Ascending aorta (tissue), 2 donors: ENCODE results near the gene TMEM174. TPM values are rescaled to one million over a fixed set of nuclear protein-coding genes. Genes with fewer than 3 reads are reported as not detected.

Experiments
- DNase-seq, 2 donors: peaks; one replicate each; pipeline ENCODE4 v3.0.0-alpha.2; 2019; ENCODE audit warnings: low spot score in 2 of 2
- H3K27ac ChIP-seq, 2 donors: fragments of 200-600 bp; sonication (generic); one replicate each; pipeline ENCODE4 v1.5.1; 2016 to 2017; ENCODE audit warnings: mild to moderate bottlenecking in 1 of 2
- H3K27me3 ChIP-seq: fragments of 200-600 bp; sonication (generic); one replicate; pipeline ENCODE4 v1.5.1; 2017
- H3K36me3 ChIP-seq, 2 donors: fragments of 200-600 bp; sonication (generic); one replicate each; pipeline ENCODE4 v1.5.1; 2016
- H3K4me1 ChIP-seq, 2 donors: fragments of 200-600 bp; sonication (generic); one replicate each; pipeline ENCODE4 v1.5.1; 2016 to 2017; ENCODE audit warnings: mild to moderate bottlenecking in 1 of 2
- H3K4me3 ChIP-seq, 2 donors: fragments of 200-600 bp; sonication (generic); one replicate each; pipeline ENCODE4 v1.5.1; 2016 to 2017; ENCODE audit warnings: mild to moderate bottlenecking in 1 of 2
- H3K9me3 ChIP-seq, 2 donors: fragments of 200-600 bp; sonication (generic); one replicate each; pipeline ENCODE4 v1.5.1; 2016
- CTCF ChIP-seq, 3 experiments: fragments of 200-600 bp in 2 of 3; fragments of 450-650 bp in 1 of 3; sonication (generic) in 2 of 3; IDR thresholded peaks; one replicate each; pipeline ENCODE4 v1.5.1; 2016 to 2019; ENCODE audit warnings: antibody characterized with exemption in 3 of 3, mild to moderate bottlenecking in 1 of 3, moderate library complexity in 1 of 3
- intact Hi-C: fragments of 100-400 bp; cut with DNase I; formaldehyde crosslinking; loops from one replicate; pipeline ENCODE4 v1.15.1; 2023
- total RNA-seq: library from RNA; depleted of rRNA; stranded (reverse); fragments of >200 nt; gene quantifications from one replicate; pipeline ENCODE4 v1.1.0, GENCODE V29; 2016

TMEM174 gene
- total RNA-seq, 1 donor from 2014 or later: not detected

- no peaks in the 10 kb centered on the region for H3K9me3 ChIP-seq
- H3K27me3 ChIP-seq: no peaks in the 10 kb centered on the region
- no peaks in the 10 kb centered on the region for H3K36me3 ChIP-seq
- intact Hi-C loops: no loop called here
- TF ChIP-seq CTCF (IDR thresholded peaks at IDR 0.05): no peak
- no peak for DNase-seq
- no peaks in the 10 kb centered on the region for H3K4me1 ChIP-seq
- no peak overlapping the region for H3K27ac ChIP-seq
- H3K4me3 ChIP-seq: no peak overlapping the region
Measured at GRCh38 chr5:73154208-73155006, 18.6 kb upstream of the TMEM174 start.

DNA sequence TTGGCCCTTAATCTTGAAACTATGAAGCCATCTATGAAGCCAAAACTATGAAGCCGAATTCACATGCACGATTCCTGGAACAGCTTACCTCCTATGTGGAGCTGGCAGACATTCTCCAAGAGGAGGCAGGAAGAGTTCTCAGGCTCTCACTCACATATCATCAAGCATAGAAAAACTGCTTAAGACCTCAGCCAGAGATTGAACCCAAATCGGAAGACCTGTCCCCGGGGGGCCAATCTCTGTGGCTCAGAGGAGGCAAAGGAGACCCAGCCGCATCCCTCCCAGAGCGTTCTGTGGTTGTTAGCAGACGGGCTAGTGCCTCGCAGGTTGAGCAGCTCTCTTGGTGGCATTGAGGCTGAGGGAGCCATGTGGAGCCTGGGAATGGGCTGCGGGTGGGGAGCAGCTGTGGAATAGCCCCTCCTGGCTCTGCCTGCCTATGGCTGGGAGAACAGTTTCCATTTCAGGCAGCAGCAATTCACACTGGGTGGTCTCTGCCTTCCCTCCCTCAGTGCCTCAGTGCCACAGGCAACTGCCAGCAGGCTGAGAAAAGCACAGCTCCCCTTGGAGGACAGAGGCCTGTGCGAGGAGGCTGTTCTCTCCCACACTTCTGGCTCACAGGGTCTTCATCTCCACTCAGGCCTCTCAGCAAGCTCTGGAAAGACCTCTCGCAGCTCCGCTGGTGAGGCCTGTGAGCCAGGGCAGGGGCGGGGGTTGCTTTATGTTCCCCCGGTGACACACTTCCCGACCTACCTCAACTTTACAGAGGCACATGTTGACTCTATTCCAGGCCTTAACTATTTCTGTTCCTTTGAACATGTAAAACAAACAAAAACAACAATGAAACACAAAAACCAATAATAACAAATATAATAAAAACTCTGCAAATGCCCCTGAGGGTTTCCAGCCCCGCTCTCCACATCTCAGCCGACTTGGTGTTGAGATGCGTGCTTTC lies 17.4 kb upstream of the TMEM174 start:
- H3K4me1 ChIP-seq: no peaks in the 10 kb centered on the region
- DNase-seq: no peak
- no peaks in the 10 kb centered on the region for H3K9me3 ChIP-seq
- no peak for TF ChIP-seq CTCF (IDR thresholded peaks at IDR 0.05)
- no peaks in the 10 kb centered on the region for H3K36me3 ChIP-seq
- intact Hi-C loops: no loop called here
- no peak overlapping the region for H3K4me3 ChIP-seq
- H3K27me3 ChIP-seq: no peaks in the 10 kb centered on the region
- no peak overlapping the region for H3K27ac ChIP-seq

DNA sequence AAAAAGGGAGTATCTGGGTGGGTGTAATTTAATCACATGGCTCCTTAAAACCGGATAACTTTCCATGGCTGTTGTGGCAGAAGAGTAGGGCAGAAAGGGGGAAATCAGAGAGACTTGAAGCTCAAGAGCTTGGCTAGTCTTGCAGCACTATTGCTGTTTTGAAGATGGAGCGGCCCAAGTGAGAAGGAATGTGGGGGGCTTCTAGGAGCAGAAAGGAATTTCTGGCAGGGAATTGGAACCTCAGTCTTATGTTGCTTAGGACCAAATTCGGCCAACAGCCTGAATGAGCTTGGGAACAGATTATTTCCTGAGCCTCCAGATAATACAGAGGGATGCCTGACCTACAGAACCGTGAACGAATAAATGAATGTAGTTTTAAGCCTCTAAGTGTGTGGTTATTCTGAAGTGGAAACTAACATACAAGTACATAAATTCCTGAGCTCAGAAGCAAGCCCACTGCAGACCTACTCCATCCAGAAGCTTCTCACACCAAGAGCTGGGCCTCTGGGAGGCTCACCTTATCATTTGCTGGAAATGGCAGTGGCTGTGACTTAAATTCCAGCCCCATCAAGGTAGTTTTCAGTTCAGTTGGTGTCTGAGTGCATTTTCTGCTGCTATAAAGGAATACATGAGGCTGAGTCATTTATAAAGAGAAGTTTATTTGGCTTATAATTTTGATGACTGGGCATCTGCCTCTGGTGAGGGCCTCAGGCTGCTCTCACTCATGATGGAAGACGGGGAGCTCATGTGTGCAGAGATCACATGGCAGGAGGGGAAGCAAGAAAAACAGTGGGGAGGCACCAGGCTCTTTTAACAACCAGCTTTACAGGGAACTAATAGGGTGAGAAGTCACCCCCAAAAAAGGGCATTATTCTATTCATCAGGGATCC lies 15.3 kb upstream of the TMEM174 start:
- H3K27me3 ChIP-seq: no peaks in the 10 kb centered on the region
- no peak overlapping the region for H3K27ac ChIP-seq
- H3K9me3 ChIP-seq: no peaks in the 10 kb centered on the region
- no peak for TF ChIP-seq CTCF (IDR thresholded peaks at IDR 0.05)
- DNase-seq: no peak
- H3K4me3 ChIP-seq: no peak overlapping the region
- H3K36me3 ChIP-seq: no peaks in the 10 kb centered on the region
- H3K4me1 ChIP-seq: no peaks in the 10 kb centered on the region
- intact Hi-C loops: no loop called here

GRCh38 chr5:73158313-73158712 lies 14.7 kb upstream of the TMEM174 start:
- H3K27me3 ChIP-seq: no peaks in the 10 kb centered on the region
- no peaks in the 10 kb centered on the region for H3K9me3 ChIP-seq
- intact Hi-C loops: no loop called here
- TF ChIP-seq CTCF (IDR thresholded peaks at IDR 0.05): no peak
- H3K27ac ChIP-seq: no peak overlapping the region
- H3K36me3 ChIP-seq: no peaks in the 10 kb centered on the region
- DNase-seq: no peak
- no peak overlapping the region for H3K4me3 ChIP-seq
- no peaks in the 10 kb centered on the region for H3K4me1 ChIP-seq

DNA sequence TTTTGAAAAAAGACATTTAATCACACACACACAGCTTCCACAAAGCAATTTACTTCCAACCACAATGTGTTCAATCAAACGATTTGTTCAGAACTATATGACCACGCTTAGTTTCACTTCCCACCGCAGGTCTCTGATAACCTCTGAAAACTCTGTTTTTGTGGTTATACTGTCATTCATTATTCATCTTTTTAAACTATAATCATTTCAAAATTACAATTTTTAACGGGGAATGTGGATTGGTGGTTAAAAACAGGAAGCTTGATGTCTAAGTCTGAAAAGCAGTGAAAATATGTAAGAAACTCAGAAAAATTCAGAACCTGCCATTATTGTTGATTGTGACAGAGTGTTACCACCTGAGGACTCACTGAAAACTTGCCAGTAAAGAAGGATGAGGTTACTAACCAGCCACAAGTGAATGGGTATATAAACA lies 12.7 kb upstream of the TMEM174 start:
- Histone ChIP-seq H3K4me3 (no peak overlapping the region), H3K27ac (no peak overlapping the region), H3K9me3 (no peaks in the 10 kb centered on the region), H3K27me3 (no peaks in the 10 kb centered on the region), H3K36me3 (no peaks in the 10 kb centered on the region), H3K4me1 (no peaks in the 10 kb centered on the region)
- DNase-seq: no peak
- TF ChIP-seq CTCF (IDR thresholded peaks at IDR 0.05): no peak
- intact Hi-C loops: no loop called here
